DOHH2 (cell line): ENCODE results near the gene PCDHB11.
A peak's percentile ranks its signal among the peaks of the same experiment; 100 is the strongest.
"Not testable (repeated sequence)": the region's sequence is repeated elsewhere in the genome, so short reads cannot be mapped to it uniquely, and the experiment has no call there.

Experiments used
- H3F3A ChIP-seq: fragments of 200-600 bp; sonication (generic), shearing (Covaris generic); 2 replicates; pipeline ENCODE4 v1.6.0; 2016; ENCODE audit warnings: antibody characterized with exemption, mild to moderate bottlenecking; ENCODE audit not compliant: control insufficient read depth, insufficient read depth
- H3K27ac ChIP-seq: fragments of 200-600 bp; sonication (generic); 2 replicates; pipeline ENCODE4 v1.5.1; 2014; ENCODE audit warnings: low read depth, mild to moderate bottlenecking, low read length, moderate library complexity
- H3K27me3 ChIP-seq: fragments of 200-600 bp; sonication (generic); 2 replicates; pipeline ENCODE4 v1.6.1; 2014; ENCODE audit warnings: mild to moderate bottlenecking, low read length, mixed read lengths; ENCODE audit not compliant: control insufficient read depth
- H3K36me3 ChIP-seq: fragments of 200-600 bp; sonication (generic); 2 replicates; pipeline ENCODE4 v1.6.1; 2014; ENCODE audit warnings: mild to moderate bottlenecking, low read length, moderate library complexity, mixed read lengths; ENCODE audit not compliant: control insufficient read depth
- H3K4me1 ChIP-seq: fragments of 200-600 bp; sonication (generic); 2 replicates; pipeline ENCODE4 v1.6.1; 2014; ENCODE audit warnings: mild to moderate bottlenecking, low read length, mixed read lengths; ENCODE audit not compliant: control insufficient read depth
- H3K4me2 ChIP-seq: fragments of 200-600 bp; sonication (generic); 2 replicates; pipeline ENCODE4 v1.6.0; 2014; ENCODE audit warnings: mild to moderate bottlenecking, low read length, moderate library complexity
- H3K4me3 ChIP-seq: fragments of 200-600 bp; sonication (generic); 2 replicates; pipeline ENCODE4 v1.5.1; 2014; ENCODE audit warnings: mild to moderate bottlenecking, low read length, mixed read lengths
- H3K79me2 ChIP-seq: fragments of 200-600 bp; sonication (generic); 2 replicates; pipeline ENCODE4 v1.6.1; 2014; ENCODE audit warnings: mild to moderate bottlenecking, low read length, mixed read lengths; ENCODE audit not compliant: control insufficient read depth
- H3K9me2 ChIP-seq: fragments of 200-600 bp; sonication (generic); replicated peaks from 2 replicates; pipeline ENCODE4 v1.6.1; 2014; ENCODE audit warnings: mild to moderate bottlenecking, low read length, mixed read lengths; ENCODE audit not compliant: control insufficient read depth
- H3K9me3 ChIP-seq: fragments of 200-600 bp; sonication (generic); 2 replicates; pipeline ENCODE4 v1.6.1; 2014; ENCODE audit warnings: antibody characterized with exemption, low read length, mixed read lengths; ENCODE audit not compliant: control insufficient read depth, insufficient read depth
- H4K20me1 ChIP-seq: fragments of 200-600 bp; sonication (generic); 2 replicates; pipeline ENCODE4 v1.6.0; 2014; ENCODE audit warnings: low read depth, mild to moderate bottlenecking, antibody characterized with exemption, low read length, moderate library complexity; ENCODE audit not compliant: control insufficient read depth, insufficient read depth
- EZH2phosphoT487 ChIP-seq: fragments of 200-600 bp; sonication (generic); IDR thresholded peaks from 2 replicates; pipeline ENCODE4 v1.6.1; 2017; ENCODE audit warnings: borderline replicate concordance, mild to moderate bottlenecking, antibody characterized with exemption, low read length, moderate library complexity, mixed read lengths
- TF ChIP-seq, protein P1 (sequence below): fragments of 200-600 bp; sonication (generic); IDR thresholded peaks from one replicate; pipeline ENCODE4 v1.5.1; 2014; ENCODE audit warnings: antibody characterized with exemption, mild to moderate bottlenecking, low read depth, low read length; ENCODE audit not compliant: poor library complexity, severe bottlenecking

The PCDHB11 gene

DNA sequence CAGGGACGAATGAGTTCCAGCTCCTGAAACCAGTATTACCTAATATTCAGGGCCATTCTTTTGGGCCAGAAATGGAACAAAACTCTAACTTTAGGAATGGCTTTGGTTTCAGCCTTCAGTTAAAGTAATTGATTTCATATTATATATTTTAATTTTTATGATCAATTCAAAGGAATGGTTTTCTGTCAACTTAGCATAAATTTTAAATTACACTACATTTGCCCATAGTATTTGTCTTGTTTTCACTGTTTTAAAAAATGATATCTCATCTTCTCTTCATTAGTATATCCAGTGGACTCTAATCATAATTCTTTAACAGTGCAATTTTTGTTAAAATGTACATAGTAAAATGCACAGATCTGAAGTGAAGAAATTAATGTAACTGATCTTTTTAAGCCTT is 19.1 kb upstream of the PCDHB11 start:
- H3K9me3 ChIP-seq = no peaks in the 10 kb centered on the region
- no peak overlapping the region for H3K27ac ChIP-seq
- H3K9me2 ChIP-seq = no peaks in the 10 kb centered on the region
- H3K27me3 ChIP-seq = no peaks in the 10 kb centered on the region
- H3K4me1 ChIP-seq = no peaks in the 10 kb centered on the region
- H3F3A ChIP-seq = no peaks in the 10 kb centered on the region
- no peak overlapping the region for H3K4me2 ChIP-seq
- no peaks in the 10 kb centered on the region for H4K20me1 ChIP-seq
- TF ChIP-seq EZH2phosphoT487 = no peak
- TF ChIP-seq, protein P1, sequence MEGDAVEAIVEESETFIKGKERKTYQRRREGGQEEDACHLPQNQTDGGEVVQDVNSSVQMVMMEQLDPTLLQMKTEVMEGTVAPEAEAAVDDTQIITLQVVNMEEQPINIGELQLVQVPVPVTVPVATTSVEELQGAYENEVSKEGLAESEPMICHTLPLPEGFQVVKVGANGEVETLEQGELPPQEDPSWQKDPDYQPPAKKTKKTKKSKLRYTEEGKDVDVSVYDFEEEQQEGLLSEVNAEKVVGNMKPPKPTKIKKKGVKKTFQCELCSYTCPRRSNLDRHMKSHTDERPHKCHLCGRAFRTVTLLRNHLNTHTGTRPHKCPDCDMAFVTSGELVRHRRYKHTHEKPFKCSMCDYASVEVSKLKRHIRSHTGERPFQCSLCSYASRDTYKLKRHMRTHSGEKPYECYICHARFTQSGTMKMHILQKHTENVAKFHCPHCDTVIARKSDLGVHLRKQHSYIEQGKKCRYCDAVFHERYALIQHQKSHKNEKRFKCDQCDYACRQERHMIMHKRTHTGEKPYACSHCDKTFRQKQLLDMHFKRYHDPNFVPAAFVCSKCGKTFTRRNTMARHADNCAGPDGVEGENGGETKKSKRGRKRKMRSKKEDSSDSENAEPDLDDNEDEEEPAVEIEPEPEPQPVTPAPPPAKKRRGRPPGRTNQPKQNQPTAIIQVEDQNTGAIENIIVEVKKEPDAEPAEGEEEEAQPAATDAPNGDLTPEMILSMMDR = no peak
- H3K4me3 ChIP-seq = no peak overlapping the region
- H3K79me2 ChIP-seq = no peaks in the 10 kb centered on the region
- no peaks in the 10 kb centered on the region for H3K36me3 ChIP-seq

DNA sequence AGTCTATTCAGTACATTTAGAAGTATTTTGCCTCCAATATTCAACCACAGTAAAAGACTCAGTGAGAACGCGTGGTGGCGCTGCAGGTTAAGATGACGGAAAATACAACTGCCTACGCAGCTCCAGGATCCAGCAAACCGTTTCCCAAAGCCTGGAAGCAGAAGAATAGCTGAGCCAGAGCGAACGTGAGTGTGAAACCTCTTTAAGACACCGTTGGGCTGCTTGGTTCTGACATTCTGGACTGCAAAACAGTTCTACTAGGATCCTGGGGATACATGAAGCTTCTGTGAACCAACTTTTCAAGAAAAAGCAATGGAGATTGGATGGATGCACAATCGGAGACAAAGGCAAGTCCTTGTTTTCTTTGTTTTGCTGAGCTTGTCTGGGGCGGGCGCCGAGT is 17.2 kb upstream of the PCDHB11 start, which contains the start of gene PCDHB16:
PCDHB16 (plus strand) TSS at position 140 of the 400 bp plus-strand sequence; CDS start at position 313, 173 bp downstream.
- TF ChIP-seq, protein P1 = peak; percentile 78
- TF ChIP-seq EZH2phosphoT487 = no peak
- Histone ChIP-seq H3K9me2 (no peaks in the 10 kb centered on the region), H3K4me1 (0 out of 2 replicates have a peak, but pooled peaks cover 3% of the 10 kb centered on the region), H3K4me3 (no peak within 1 kb of the TSS), H3K36me3 (no peaks in the 10 kb centered on the region), H4K20me1 (no peaks in the 10 kb centered on the region), H3K27me3 (no peaks in the 10 kb centered on the region), H3K79me2 (no peaks in the 10 kb centered on the region), H3K27ac (no peak within 1 kb of the TSS), H3K9me3 (no peaks in the 10 kb centered on the region), H3K4me2 (no peak within 1 kb of the TSS), H3F3A (no peaks in the 10 kb centered on the region)

DNA sequence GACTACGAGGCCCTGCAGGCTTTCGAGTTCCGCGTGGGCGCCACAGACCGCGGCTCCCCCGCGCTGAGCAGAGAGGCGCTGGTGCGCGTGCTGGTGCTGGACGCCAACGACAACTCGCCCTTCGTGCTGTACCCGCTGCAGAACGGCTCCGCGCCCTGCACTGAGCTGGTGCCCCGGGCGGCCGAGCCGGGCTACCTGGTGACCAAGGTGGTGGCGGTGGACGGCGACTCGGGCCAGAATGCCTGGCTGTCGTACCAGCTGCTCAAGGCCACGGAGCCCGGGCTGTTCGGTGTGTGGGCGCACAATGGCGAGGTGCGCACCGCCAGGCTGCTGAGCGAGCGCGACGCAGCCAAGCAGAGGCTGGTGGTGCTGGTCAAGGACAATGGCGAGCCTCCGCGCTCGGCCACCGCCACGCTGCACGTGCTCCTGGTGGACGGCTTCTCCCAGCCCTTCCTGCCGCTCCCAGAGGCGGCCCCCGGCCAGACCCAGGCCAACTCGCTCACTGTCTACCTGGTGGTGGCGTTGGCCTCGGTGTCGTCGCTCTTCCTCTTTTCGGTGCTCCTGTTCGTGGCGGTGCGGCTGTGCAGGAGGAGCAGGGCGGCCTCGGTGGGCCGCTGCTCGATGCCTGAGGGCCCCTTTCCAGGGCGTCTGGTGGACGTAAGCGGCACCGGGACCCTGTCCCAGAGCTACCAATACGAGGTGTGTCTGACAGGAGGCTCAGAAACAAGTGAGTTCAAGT is 15.1 kb upstream of the PCDHB11 start:
- not testable (repeated sequence) for H4K20me1 ChIP-seq, H3K4me3 ChIP-seq, H3K4me2 ChIP-seq, H3K27ac ChIP-seq, H3K9me3 ChIP-seq, H3K79me2 ChIP-seq, H3K36me3 ChIP-seq, H3K4me1 ChIP-seq, H3K9me2 ChIP-seq, H3F3A ChIP-seq, H3K27me3 ChIP-seq

DNA sequence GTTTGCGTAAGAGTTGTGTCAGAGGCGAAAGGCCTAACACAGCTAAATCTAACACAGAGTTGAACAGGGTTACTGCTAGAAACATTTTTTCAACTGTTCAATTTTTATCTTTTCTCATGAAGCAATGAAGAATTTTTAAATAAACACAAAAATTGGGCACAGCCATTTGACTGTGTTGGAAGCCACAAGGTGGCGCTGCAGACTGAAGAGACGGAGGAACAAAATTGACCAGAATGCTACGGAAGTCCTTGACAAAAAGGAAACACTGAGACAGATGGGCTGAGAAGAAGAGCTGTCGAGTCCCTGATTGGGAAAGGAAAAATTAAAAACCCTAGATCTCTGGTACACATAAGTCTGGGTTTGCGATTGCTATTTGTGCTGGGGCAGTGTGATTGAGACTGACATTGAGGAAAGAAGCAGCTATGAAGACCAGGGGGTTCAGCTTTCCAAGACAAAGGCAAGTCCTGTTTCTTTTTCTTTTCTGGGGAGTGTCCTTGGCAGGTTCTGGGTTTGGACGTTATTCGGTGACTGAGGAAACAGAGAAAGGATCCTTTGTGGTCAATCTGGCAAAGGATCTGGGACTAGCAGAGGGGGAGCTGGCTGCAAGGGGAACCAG is 12.4 kb upstream of the PCDHB11 start, which contains the start of gene PCDHB9:
PCDHB9 (plus strand) TSS at position 265 of the 616 bp plus-strand sequence; CDS start at position 423, 158 bp downstream.
- no peaks in the 10 kb centered on the region for H3F3A ChIP-seq
- no peaks in the 10 kb centered on the region for H3K36me3 ChIP-seq
- H3K4me2 ChIP-seq = peak within 1 kb of the TSS; percentile 62
- no peak for TF ChIP-seq EZH2phosphoT487
- TF ChIP-seq, protein P1 = peak; percentile 94
- H3K9me2 ChIP-seq = no peaks in the 10 kb centered on the region
- H3K27ac ChIP-seq = no peak within 1 kb of the TSS
- 0 out of 2 replicates have a peak, but pooled peaks cover 3% of the 10 kb centered on the region for H3K4me1 ChIP-seq
- no peaks in the 10 kb centered on the region for H3K27me3 ChIP-seq
- H4K20me1 ChIP-seq = no peaks in the 10 kb centered on the region
- H3K9me3 ChIP-seq = no peaks in the 10 kb centered on the region
- H3K79me2 ChIP-seq = no peaks in the 10 kb centered on the region
- H3K4me3 ChIP-seq = peak within 1 kb of the TSS; percentile 54

DNA sequence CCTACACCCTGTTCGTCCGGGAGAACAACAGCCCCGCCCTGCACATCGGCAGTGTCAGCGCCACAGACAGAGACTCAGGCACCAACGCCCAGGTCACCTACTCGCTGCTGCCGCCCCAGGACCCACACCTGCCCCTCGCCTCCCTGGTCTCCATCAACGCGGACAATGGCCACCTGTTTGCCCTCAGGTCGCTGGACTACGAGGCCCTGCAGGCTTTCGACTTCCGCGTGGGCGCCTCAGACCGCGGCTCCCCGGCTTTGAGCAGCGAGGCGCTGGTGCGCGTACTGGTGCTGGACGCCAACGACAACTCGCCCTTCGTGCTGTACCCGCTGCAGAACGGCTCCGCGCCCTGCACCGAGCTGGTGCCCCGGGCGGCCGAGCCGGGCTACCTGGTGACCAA is 10.7 kb upstream of the PCDHB11 start:
- H3K9me3 ChIP-seq, H3K4me3 ChIP-seq, H4K20me1 ChIP-seq, H3K36me3 ChIP-seq, H3F3A ChIP-seq, H3K27ac ChIP-seq, H3K27me3 ChIP-seq, H3K79me2 ChIP-seq, H3K9me2 ChIP-seq, H3K4me2 ChIP-seq, H3K4me1 ChIP-seq: not testable (repeated sequence)
